Keratinocyte (primary cell): ENCODE results near the gene ABR.

Experiments
- EZH2 ChIP-seq: IDR thresholded peaks from one replicate; pipeline ENCODE4 v1.6.1; 2012; ENCODE audit warnings: inconsistent platforms, mild to moderate bottlenecking, low read length, moderate library complexity
- TF ChIP-seq, protein P1 (sequence below), 3 experiments: IDR thresholded peaks in 1 of 3; conservative IDR thresholded peaks in 1 of 3; optimal IDR thresholded peaks in 1 of 3; 2 replicates in 2 of 3; 3 replicates in 1 of 3; pipeline versions ENCODE3 to v1.5.1; 2011; ENCODE audit warnings: low read length in 3 of 3, mild to moderate bottlenecking in 3 of 3, moderate library complexity in 2 of 3, control low read depth in 1 of 3, inconsistent platforms in 1 of 3; ENCODE audit not compliant: insufficient read depth in 2 of 3; ENCODE audit errors: extremely low read depth in 1 of 3

- TF ChIP-seq, protein P1, sequence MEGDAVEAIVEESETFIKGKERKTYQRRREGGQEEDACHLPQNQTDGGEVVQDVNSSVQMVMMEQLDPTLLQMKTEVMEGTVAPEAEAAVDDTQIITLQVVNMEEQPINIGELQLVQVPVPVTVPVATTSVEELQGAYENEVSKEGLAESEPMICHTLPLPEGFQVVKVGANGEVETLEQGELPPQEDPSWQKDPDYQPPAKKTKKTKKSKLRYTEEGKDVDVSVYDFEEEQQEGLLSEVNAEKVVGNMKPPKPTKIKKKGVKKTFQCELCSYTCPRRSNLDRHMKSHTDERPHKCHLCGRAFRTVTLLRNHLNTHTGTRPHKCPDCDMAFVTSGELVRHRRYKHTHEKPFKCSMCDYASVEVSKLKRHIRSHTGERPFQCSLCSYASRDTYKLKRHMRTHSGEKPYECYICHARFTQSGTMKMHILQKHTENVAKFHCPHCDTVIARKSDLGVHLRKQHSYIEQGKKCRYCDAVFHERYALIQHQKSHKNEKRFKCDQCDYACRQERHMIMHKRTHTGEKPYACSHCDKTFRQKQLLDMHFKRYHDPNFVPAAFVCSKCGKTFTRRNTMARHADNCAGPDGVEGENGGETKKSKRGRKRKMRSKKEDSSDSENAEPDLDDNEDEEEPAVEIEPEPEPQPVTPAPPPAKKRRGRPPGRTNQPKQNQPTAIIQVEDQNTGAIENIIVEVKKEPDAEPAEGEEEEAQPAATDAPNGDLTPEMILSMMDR (optimal IDR thresholded peaks at IDR 0.05 in 1 of 3, IDR thresholded peaks at IDR 0.05 in 1 of 3, conservative IDR thresholded peaks at IDR 0.05 in 1 of 3; ENCODE audit: extremely low read depth in 1 of 3, insufficient read depth in 2 of 3, low read length in 3 of 3) = no peak
- no peak for TF ChIP-seq EZH2
Measured at GRCh38 chr17:1123393-1123831, 56.4 kb downstream of the ABR start.
